Measurements from ENCODE around the gene LCN6. TPM values are rescaled to one million over a fixed set of nuclear protein-coding genes. Genes with fewer than 3 reads are reported as not detected.

Gene LCN6
- total RNA-seq, 1 experiment from 2014 or later: not detected

DNA sequence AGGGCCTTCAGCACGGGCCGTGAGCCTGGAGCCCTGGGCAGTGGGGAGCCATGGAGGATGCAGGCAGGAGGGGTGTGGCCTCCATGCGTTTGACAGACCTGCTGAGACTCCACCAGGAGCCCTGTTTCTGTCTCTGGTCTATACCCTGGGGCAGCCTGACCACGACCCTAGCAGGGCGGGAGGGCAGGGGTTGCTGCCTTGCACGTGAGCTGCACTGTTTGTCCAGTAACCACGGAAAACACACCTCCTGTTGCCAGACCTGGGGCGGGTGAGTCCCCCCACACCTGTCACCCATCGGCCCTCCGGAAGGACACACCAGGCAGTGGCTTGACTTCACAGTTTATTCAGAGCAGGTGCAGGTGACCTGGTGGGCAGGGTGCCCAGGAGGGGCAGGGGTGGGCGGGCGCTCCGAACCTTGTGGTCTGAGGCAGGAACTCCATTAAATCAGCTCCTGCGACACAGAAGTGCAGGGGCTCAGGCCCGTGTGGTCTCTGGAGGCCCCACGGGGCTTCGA, 5.8 kb upstream of the LCN6 start:
- peaks cover 15% of the 10 kb centered on the region for H3K9me3 Mint-ChIP-seq (ENCODE audit: unreplicated experiment)
- H3K4me3 Mint-ChIP-seq (ENCODE audit: unreplicated experiment): no peak overlapping the region
- peaks cover 15% of the 10 kb centered on the region for H3K27me3 Mint-ChIP-seq (ENCODE audit: insufficient read depth, unreplicated experiment)
- no peaks in the 10 kb centered on the region for H3K4me1 Mint-ChIP-seq (ENCODE audit: insufficient read depth, unreplicated experiment)
- DNase-seq (ENCODE audit: unreplicated experiment): no peak
- H3K27ac Mint-ChIP-seq (ENCODE audit: low read depth, unreplicated experiment): no peak overlapping the region
- H3K36me3 Mint-ChIP-seq (ENCODE audit: insufficient read depth, unreplicated experiment): no peaks in the 10 kb centered on the region
- ChIA-PET CTCF (interaction anchor here (1.5 kb wide), 1 partner anchor 12 kb away, joined by 6 read pairs; no protein-coding TSS in a partner anchor), POLR2A (no interaction called here)
- TF ChIP-seq CTCF (IDR thresholded peaks at IDR 0.05; ENCODE audit: unreplicated experiment): no peak
- intact Hi-C loops (cut with micrococcal nuclease): no loop called here
- no TSS peak for BruUV-seq (replicated peaks)

- BruUV-seq (replicated peaks): no TSS peak
- H3K9me3 Mint-ChIP-seq (ENCODE audit: unreplicated experiment): peaks cover 15% of the 10 kb centered on the region
- no peaks in the 10 kb centered on the region for H3K36me3 Mint-ChIP-seq (ENCODE audit: insufficient read depth, unreplicated experiment)
- H3K4me3 Mint-ChIP-seq (ENCODE audit: unreplicated experiment): no peak overlapping the region
- ChIA-PET CTCF (interaction anchor here (1.5 kb wide), 1 partner anchor 13 kb away, joined by 6 read pairs; no protein-coding TSS in a partner anchor), POLR2A (no interaction called here)
- no peaks in the 10 kb centered on the region for H3K4me1 Mint-ChIP-seq (ENCODE audit: insufficient read depth, unreplicated experiment)
- H3K27me3 Mint-ChIP-seq (ENCODE audit: insufficient read depth, unreplicated experiment): peaks cover 15% of the 10 kb centered on the region
- intact Hi-C loops (cut with micrococcal nuclease): no loop called here
- no peak overlapping the region for H3K27ac Mint-ChIP-seq (ENCODE audit: low read depth, unreplicated experiment)
- no peak for DNase-seq (ENCODE audit: unreplicated experiment)
- TF ChIP-seq CTCF (IDR thresholded peaks at IDR 0.05; ENCODE audit: unreplicated experiment): no peak
These were observed 5.2 kb upstream of the LCN6 start for GRCh38 chr9:136753371-136754058.

GRCh38 chr9:136751814-136752213, 3.5 kb upstream of the LCN6 start:
- intact Hi-C loops (cut with micrococcal nuclease): no loop called here
- Mint-ChIP-seq H3K27ac (ENCODE audit: low read depth, unreplicated experiment) (no peak overlapping the region), H3K27me3 (ENCODE audit: insufficient read depth, unreplicated experiment) (peaks cover 15% of the 10 kb centered on the region), H3K4me1 (ENCODE audit: insufficient read depth, unreplicated experiment) (no peaks in the 10 kb centered on the region), H3K36me3 (ENCODE audit: insufficient read depth, unreplicated experiment) (no peaks in the 10 kb centered on the region), H3K9me3 (ENCODE audit: unreplicated experiment) (peaks cover 15% of the 10 kb centered on the region), H3K4me3 (ENCODE audit: unreplicated experiment) (no peak overlapping the region)
- POLR2A ChIA-PET: interaction anchor here (1.0 kb wide), 1 partner anchor 24 kb away, joined by 3 read pairs; no protein-coding TSS in a partner anchor
- TF ChIP-seq CTCF (IDR thresholded peaks at IDR 0.05; ENCODE audit: unreplicated experiment): no peak
- DNase-seq (ENCODE audit: unreplicated experiment): no peak
- BruUV-seq (replicated peaks): no TSS peak
- CTCF ChIA-PET: no interaction called here

DNA sequence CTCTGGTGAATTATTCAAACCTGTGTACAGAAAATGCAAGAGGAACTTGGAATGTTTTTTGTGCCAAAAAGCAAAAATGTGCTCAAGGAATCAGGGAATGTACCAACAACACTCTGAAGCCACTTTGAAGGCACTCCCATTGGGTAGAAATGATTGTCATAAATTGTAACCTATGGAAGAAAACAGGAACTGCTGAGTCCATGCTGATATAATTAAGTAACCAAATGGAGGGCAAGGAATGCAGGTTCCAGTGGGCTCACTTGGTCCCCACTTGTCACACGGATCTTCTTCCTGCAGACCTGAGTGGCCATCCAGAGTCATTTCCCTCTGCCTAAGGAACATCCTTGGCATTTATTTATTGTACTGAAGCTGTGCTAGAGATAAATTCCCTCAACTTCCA, 2.9 kb upstream of the LCN6 start:
- H3K4me1 Mint-ChIP-seq (ENCODE audit: insufficient read depth, unreplicated experiment): no peaks in the 10 kb centered on the region
- H3K4me3 Mint-ChIP-seq (ENCODE audit: unreplicated experiment): no peak overlapping the region
- DNase-seq (ENCODE audit: unreplicated experiment): no peak
- peaks cover 15% of the 10 kb centered on the region for H3K9me3 Mint-ChIP-seq (ENCODE audit: unreplicated experiment)
- H3K27me3 Mint-ChIP-seq (ENCODE audit: insufficient read depth, unreplicated experiment): peaks cover 15% of the 10 kb centered on the region
- H3K27ac Mint-ChIP-seq (ENCODE audit: low read depth, unreplicated experiment): no peak overlapping the region
- no peak for TF ChIP-seq CTCF (IDR thresholded peaks at IDR 0.05; ENCODE audit: unreplicated experiment)
- BruUV-seq (replicated peaks): no TSS peak
- intact Hi-C loops (cut with micrococcal nuclease): no loop called here
- H3K36me3 Mint-ChIP-seq (ENCODE audit: insufficient read depth, unreplicated experiment): no peaks in the 10 kb centered on the region
- ChIA-PET CTCF (interaction anchor here (0.6 kb wide), 2 partner anchors 8 to 93 kb away, joined by 3 to 4 read pairs; partner anchors contain the start of gene LCN10), POLR2A (interaction anchor here (1.0 kb wide), 1 partner anchor 23 kb away, joined by 3 read pairs; no protein-coding TSS in a partner anchor)

Measured in MCF 10A (cell line).